HG02798 (cell line): ENCODE data around the gene PLN.

Experiments
- ATAC-seq: cut with Tn5 transposase; IDR thresholded peaks from one replicate; pipeline ENCODE4 v1.9.1; 2021; ENCODE audit warnings: mild to moderate bottlenecking; ENCODE audit not compliant: unreplicated experiment, poor library complexity

The PLN gene

GRCh38 chr6:118548136-118548535 lies at the start of gene PLN:
Gene PLN (plus strand): TSS chr6:118548296. CDS start chr6:118558922, 10,626 bp downstream.
- ATAC-seq = no peak

DNA sequence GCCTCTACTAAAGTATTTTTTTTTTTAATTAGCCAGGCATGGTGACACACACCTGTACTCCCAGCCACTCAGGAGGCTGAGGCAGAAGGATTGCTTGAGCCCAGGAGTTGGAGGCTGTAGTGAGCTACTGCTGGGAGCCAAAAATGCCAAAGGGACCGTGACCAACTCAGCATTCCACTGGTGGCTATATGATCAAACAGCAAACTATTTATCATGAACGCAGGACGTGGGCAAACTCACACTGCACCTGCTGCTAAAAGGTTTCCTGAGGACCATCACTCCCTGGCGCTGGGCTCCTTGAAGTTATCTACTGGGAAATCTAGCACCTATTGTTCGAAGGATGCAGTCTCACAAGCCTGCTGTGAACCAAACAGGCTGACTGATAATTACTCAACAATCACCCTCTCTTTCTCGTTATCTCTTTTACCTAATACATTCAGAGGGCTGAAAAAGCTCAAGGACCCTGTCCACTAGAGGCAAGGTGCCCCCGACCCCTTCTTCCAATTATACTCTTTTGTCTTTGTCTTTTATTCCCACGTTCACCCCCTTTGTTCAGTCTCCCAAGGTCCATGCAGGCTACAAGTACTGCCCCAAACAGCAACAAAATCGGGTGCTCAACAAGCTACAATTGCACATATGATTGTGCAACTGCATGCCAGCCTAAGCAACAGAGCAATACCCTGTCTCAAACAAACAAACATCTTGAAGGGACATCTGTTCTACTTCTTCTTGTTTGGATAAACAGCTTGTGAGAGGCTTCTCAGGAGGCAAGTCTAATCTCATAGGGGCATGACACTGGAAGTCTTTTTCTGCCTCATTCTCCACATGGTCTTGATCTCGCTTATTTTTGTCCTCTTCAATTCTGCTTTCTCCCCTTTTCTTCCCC lies 47.7 kb upstream of the PLN start:
- ATAC-seq = no peak

DNA sequence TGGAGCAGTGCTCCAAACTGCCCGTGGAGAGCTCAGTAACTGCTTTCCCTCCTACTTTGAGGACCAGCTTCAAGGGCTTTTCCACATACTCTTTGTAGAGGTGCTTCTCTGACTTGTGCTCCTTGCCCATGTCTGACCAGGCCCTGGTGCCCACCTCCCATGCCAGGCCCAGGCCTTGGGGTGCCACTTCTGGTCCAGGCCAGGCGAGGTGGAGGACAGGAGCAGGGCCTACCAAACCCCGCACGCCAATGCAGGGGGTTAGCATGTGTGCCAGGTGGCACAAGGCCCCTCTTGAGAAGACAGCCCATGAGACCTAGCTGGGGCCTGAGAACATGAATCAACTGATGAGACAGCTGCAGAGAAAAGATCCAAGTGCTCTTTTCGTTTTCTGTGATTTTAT lies 47.0 kb upstream of the PLN start:
- no peak for ATAC-seq

DNA sequence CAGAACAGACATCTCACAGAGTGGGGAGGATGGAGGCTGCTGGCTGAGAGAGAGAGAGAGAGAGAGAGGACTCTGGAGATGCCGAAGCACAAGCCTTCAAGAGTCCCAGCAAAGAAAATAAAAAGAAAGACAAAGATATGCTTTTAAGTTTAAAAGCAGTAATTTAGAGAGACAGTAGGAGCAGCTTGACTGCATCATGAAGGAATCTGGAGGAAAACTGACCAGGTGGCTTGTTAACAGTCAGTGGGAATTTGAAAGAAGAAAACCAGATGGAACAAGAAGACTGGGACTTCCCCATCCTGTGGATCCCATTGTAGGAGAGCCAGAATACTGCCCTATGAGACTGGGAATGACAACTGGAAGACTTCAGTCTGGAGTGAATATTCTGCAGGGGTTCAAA lies 46.3 kb upstream of the PLN start:
- no peak for ATAC-seq

GRCh38 chr6:118502169-118502568 lies 45.9 kb upstream of the PLN start:
- no peak for ATAC-seq

- ATAC-seq = no peak
Observed at GRCh38 chr6:118504611-118505010, 43.5 kb upstream of the PLN start.

DNA sequence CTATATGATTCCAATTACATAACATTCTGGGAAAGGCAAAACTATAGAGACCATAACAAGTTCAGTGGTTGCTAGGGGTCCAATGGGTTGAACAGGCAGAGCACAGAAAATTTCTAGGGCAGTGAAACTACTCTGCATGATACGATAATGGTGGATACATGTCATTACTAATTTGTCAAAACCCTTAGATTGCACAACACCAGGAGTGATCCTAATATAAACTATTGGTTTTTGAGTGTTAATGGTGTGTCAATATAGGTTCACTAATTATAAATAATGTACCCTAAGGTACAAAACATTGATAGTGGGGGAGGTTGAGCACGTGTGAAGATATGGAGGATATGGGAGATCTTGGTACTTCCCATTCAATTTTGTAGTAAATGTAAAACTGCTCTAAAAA lies 42.4 kb upstream of the PLN start:
- no peak for ATAC-seq

- no peak for ATAC-seq
Observed at GRCh38 chr6:118506071-118506638, 41.9 kb upstream of the PLN start.

GRCh38 chr6:118507636-118508035 lies 40.5 kb upstream of the PLN start:
- no peak for ATAC-seq

GRCh38 chr6:118509009-118509617 lies 39.0 kb upstream of the PLN start:
- no peak for ATAC-seq

GRCh38 chr6:118511930-118512715 lies 36.0 kb upstream of the PLN start:
- ATAC-seq = no peak

- ATAC-seq = no peak
Observed at GRCh38 chr6:118514689-118515088, 33.4 kb upstream of the PLN start.

- no peak for ATAC-seq
Observed at GRCh38 chr6:118522422-118522821, 25.7 kb upstream of the PLN start.

GRCh38 chr6:118523216-118523615 lies 24.9 kb upstream of the PLN start:
- no peak for ATAC-seq

GRCh38 chr6:118524686-118525085 lies 23.4 kb upstream of the PLN start:
- ATAC-seq = no peak

DNA sequence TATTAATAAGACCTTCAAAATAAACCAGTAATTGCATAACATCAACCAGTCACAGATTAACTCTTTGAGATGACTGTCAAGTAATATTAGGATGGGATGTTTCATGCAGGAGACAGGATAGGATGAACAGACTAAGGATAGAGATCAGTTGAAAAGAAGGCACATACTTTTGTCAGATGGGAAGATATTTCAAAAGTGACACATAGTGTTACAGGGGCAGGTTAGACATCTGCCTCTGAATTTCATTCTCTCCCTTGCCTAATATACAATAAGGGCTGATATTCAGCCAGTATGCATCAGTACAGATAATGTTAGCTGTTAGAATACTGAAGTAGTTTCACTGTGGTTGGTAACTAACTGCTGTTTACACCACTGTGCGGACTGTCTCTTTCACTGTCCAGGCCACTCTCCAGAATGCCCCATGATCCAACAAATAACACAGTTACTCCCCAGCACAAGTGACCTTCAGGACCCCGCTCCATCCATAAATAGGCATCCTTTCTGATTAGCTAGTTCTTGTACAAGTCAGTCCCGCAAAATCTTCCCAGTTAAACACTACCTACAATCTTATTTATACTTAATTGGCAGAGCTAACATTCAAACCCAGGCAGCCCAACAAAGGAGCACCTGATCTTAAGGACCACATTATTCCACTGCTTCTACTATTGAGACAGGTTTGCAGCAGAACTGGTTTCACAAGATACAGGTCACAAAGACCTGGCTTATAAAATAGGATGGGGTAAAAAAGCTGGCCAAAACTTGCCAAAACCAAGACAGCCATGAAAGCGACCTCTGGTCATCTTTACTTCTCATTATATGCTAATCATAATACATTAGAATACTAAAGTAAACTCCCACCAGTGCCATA lies 21.9 kb upstream of the PLN start:
- ATAC-seq = no peak

- no peak for ATAC-seq
Observed at GRCh38 chr6:118528129-118528528, 20.0 kb upstream of the PLN start.

GRCh38 chr6:118529756-118530155 lies 18.3 kb upstream of the PLN start:
- no peak for ATAC-seq

- no peak for ATAC-seq
Observed at GRCh38 chr6:118530942-118531341, 17.2 kb upstream of the PLN start.
